Activated T-helper 2 cell treated with anti-CD3 and anti-CD28 coated beads, Interferon-gamma antibody, Interleukin-2, Interleukin-4, amounts not matched to agents 10 μg/mL and 5 μg/mL and 100 μg/mL, durations not matched to agents 14 hours and 24 hours and 36 hours (primary cell): ENCODE data around the gene CSMD2. TPM values are rescaled to one million over a fixed set of nuclear protein-coding genes. Genes with fewer than 3 reads are reported as not detected.

Experiments used
- DNase-seq: peaks from one replicate; pipeline ENCODE4 v3.0.0; 2021; ENCODE audit warnings: low spot score
- H3K27ac Mint-ChIP-seq: one replicate; pipeline ENCODE4 v1.8.0; 2021; ENCODE audit warnings: mixed read lengths
- H3K27me3 Mint-ChIP-seq: one replicate; pipeline ENCODE4 v1.8.0; 2021; ENCODE audit warnings: low read depth, mixed read lengths
- H3K36me3 Mint-ChIP-seq: one replicate; pipeline ENCODE4 v1.8.0; 2021; ENCODE audit warnings: low read depth, mixed read lengths
- H3K4me1 Mint-ChIP-seq: one replicate; pipeline ENCODE4 v1.8.0; 2021; ENCODE audit warnings: low read depth, mixed read lengths
- H3K4me3 Mint-ChIP-seq: one replicate; pipeline ENCODE4 v1.8.0; 2021; ENCODE audit warnings: low read depth, mild to moderate bottlenecking, moderate library complexity, mixed read lengths
- H3K9me3 Mint-ChIP-seq: one replicate; pipeline ENCODE4 v1.8.0; 2021; ENCODE audit warnings: mixed read lengths
- intact Hi-C: fragments of 100-400 bp; cut with micrococcal nuclease; formaldehyde crosslinking; loops from one replicate; pipeline ENCODE4 v1.15.1; 2023
- total RNA-seq: library from RNA; stranded (reverse); gene quantifications from 2 replicates; pipeline ENCODE4 v1.2.3, GENCODE V29; 2022

The CSMD2 gene
- total RNA-seq, 1 donor from 2014 or later: not detected

- H3K36me3 Mint-ChIP-seq: no peaks in the 10 kb centered on the region
- H3K27me3 Mint-ChIP-seq: no peaks in the 10 kb centered on the region
- H3K4me3 Mint-ChIP-seq: no peak overlapping the region
- no peak for DNase-seq
- peaks cover 30% of the 10 kb centered on the region for H3K4me1 Mint-ChIP-seq
- intact Hi-C loops: loop anchor here (5.0 kb wide), 3 partner anchors 102 to 172 kb away; no protein-coding TSS in a partner anchor
- no peak overlapping the region for H3K27ac Mint-ChIP-seq
- H3K9me3 Mint-ChIP-seq: no peaks in the 10 kb centered on the region
Measured at GRCh38 chr1:33469691-33470090, 695.3 kb downstream of the CSMD2 start.

- no peak overlapping the region for H3K27ac Mint-ChIP-seq
- no peak overlapping the region for H3K4me3 Mint-ChIP-seq
- intact Hi-C loops: no loop called here
- H3K27me3 Mint-ChIP-seq: no peaks in the 10 kb centered on the region
- no peaks in the 10 kb centered on the region for H3K9me3 Mint-ChIP-seq
- H3K4me1 Mint-ChIP-seq: peaks cover 30% of the 10 kb centered on the region
- H3K36me3 Mint-ChIP-seq: no peaks in the 10 kb centered on the region
- no peak for DNase-seq
Measured at GRCh38 chr1:33468967-33469366, 696.1 kb downstream of the CSMD2 start.

- Mint-ChIP-seq H3K27me3 (no peaks in the 10 kb centered on the region), H3K4me3 (no peak overlapping the region), H3K4me1 (peaks cover 29% of the 10 kb centered on the region), H3K36me3 (no peaks in the 10 kb centered on the region), H3K27ac (no peak overlapping the region), H3K9me3 (no peaks in the 10 kb centered on the region)
- DNase-seq: no peak
- intact Hi-C loops: no loop called here
Measured at GRCh38 chr1:33468531-33468930, 696.5 kb downstream of the CSMD2 start.

GRCh38 chr1:33468011-33468410 lies 697.0 kb downstream of the CSMD2 start:
- no peak for DNase-seq
- H3K36me3 Mint-ChIP-seq: no peaks in the 10 kb centered on the region
- intact Hi-C loops: no loop called here
- peaks cover 23% of the 10 kb centered on the region for H3K4me1 Mint-ChIP-seq
- H3K9me3 Mint-ChIP-seq: no peaks in the 10 kb centered on the region
- H3K27ac Mint-ChIP-seq: no peak overlapping the region
- H3K4me3 Mint-ChIP-seq: no peak overlapping the region
- no peaks in the 10 kb centered on the region for H3K27me3 Mint-ChIP-seq

GRCh38 chr1:33466159-33466558 lies 698.9 kb downstream of the CSMD2 start:
- DNase-seq: no peak
- Mint-ChIP-seq H3K9me3 (no peaks in the 10 kb centered on the region), H3K36me3 (no peaks in the 10 kb centered on the region), H3K4me1 (peaks cover 17% of the 10 kb centered on the region), H3K27ac (no peak overlapping the region), H3K4me3 (no peak overlapping the region), H3K27me3 (peaks cover 3% of the 10 kb centered on the region)
- intact Hi-C loops: no loop called here

- H3K4me1 Mint-ChIP-seq: peaks cover 10% of the 10 kb centered on the region
- no peak overlapping the region for H3K27ac Mint-ChIP-seq
- H3K4me3 Mint-ChIP-seq: no peak overlapping the region
- no peaks in the 10 kb centered on the region for H3K9me3 Mint-ChIP-seq
- H3K27me3 Mint-ChIP-seq: peaks cover 6% of the 10 kb centered on the region
- H3K36me3 Mint-ChIP-seq: no peaks in the 10 kb centered on the region
- no peak for DNase-seq
- intact Hi-C loops: no loop called here
Measured at GRCh38 chr1:33465316-33465715, 699.7 kb downstream of the CSMD2 start.

- Mint-ChIP-seq H3K27ac (no peak overlapping the region), H3K27me3 (peaks cover 10% of the 10 kb centered on the region), H3K36me3 (no peaks in the 10 kb centered on the region), H3K9me3 (no peaks in the 10 kb centered on the region), H3K4me3 (no peak overlapping the region), H3K4me1 (peaks cover 5% of the 10 kb centered on the region)
- DNase-seq: no peak
- intact Hi-C loops: no loop called here
Measured at GRCh38 chr1:33464552-33464951, 700.5 kb downstream of the CSMD2 start.

Other genes with a start within 250 kb of the CSMD2 start
- not detected in 2 replicates for gene C1orf94, start 11.7 kb upstream of the CSMD2 start, total RNA-seq